Endothelial cell of umbilical vein (primary cell): ENCODE measurements around the gene CNPY1.

Experiments
- CTCF ChIP-seq, 2 donors: IDR thresholded peaks; 1 replicate in 1 of 2; 2 replicates in 1 of 2; pipeline ENCODE4 v1.5.1; 2011; ENCODE audit warnings: low read length in 2 of 2, mild to moderate bottlenecking in 2 of 2, moderate library complexity in 2 of 2, control low read depth in 1 of 2, inconsistent platforms in 1 of 2, low read depth in 1 of 2; ENCODE audit not compliant: insufficient read depth in 1 of 2; ENCODE audit errors: extremely low read depth in 1 of 2
- EZH2 ChIP-seq: IDR thresholded peaks from 2 replicates; pipeline ENCODE4 v1.6.1; 2012; ENCODE audit warnings: borderline replicate concordance, low read depth, mild to moderate bottlenecking, moderate library complexity, low read length, inconsistent platforms; ENCODE audit not compliant: severe bottlenecking
- GATA2 ChIP-seq: IDR thresholded peaks from 2 replicates; pipeline ENCODE4 v1.7.0; 2011; ENCODE audit warnings: low read depth, mild to moderate bottlenecking, moderate library complexity, mixed read lengths, low read length; ENCODE audit not compliant: insufficient read length, insufficient read depth
- MAX ChIP-seq: IDR thresholded peaks from 2 replicates; pipeline ENCODE4 v1.6.1; 2011; ENCODE audit not compliant: insufficient read depth, insufficient read length
- MYC ChIP-seq: IDR thresholded peaks from one replicate; pipeline ENCODE4 v1.6.1; 2011; ENCODE audit warnings: mild to moderate bottlenecking, low read depth, low read length
- POLR2A ChIP-seq: IDR thresholded peaks from 2 replicates; pipeline ENCODE4 v1.6.1; 2012; ENCODE audit warnings: low read depth, mild to moderate bottlenecking, control low read depth, low read length
- POLR2AphosphoS5 ChIP-seq: IDR thresholded peaks from 2 replicates; pipeline ENCODE4 v1.6.1; 2012; ENCODE audit warnings: low read depth, mild to moderate bottlenecking, control low read depth, low read length, moderate library complexity; ENCODE audit not compliant: insufficient read depth

- TF ChIP-seq CTCF (IDR thresholded peaks at IDR 0.05; ENCODE audit: extremely low read depth in 1 of 2, insufficient read depth in 1 of 2, low read depth in 1 of 2, low read length in 2 of 2) = no peak
- TF ChIP-seq POLR2AphosphoS5 = no peak
- no peak for TF ChIP-seq MAX
- no peak for TF ChIP-seq POLR2A
- no peak for TF ChIP-seq EZH2
- no peak for TF ChIP-seq GATA2
- TF ChIP-seq MYC = no peak
Observed at GRCh38 chr7:155470686-155471638, 75.4 kb downstream of the CNPY1 start.
